B cell (primary cell): ENCODE measurements around the gene PRAMEF12. TPM values are rescaled to one million over a fixed set of nuclear protein-coding genes. Genes with fewer than 3 reads are reported as not detected.
"Not testable (repeated sequence)": the region's sequence is repeated elsewhere in the genome, so short reads cannot be mapped to it uniquely, and the experiment has no call there.

Experiments used
- ATAC-seq: fragments of 200-7000 bp; cut with Tn5 transposase; one replicate; pipeline ENCODE4 v1.10.0; 2021; ENCODE audit warnings: low read depth, mild to moderate bottlenecking, moderate number of reproducible peaks, moderate library complexity
- CTCF ChIA-PET: fragments of 350-600 bp; sonication (Branson Sonifier 250); formaldehyde crosslinking; loops from one replicate; lab custom pipeline; 2021; ENCODE audit warnings: antibody characterized with exemption, inconsistent platforms; lab: Charles Lee
- POLR2A ChIA-PET: fragments of 350-600 bp; sonication (Branson Sonifier 250); formaldehyde crosslinking; loops from one replicate; lab custom pipeline; 2021; ENCODE audit warnings: antibody characterized with exemption; lab: Charles Lee
- DNase-seq: peaks from one replicate; pipeline ENCODE4 v3.0.0; 2013
- H2AFZ ChIP-seq: 2 replicates; pipeline ENCODE4 v1.6.1; 2012; ENCODE audit warnings: mild to moderate bottlenecking, low read depth, low read length; ENCODE audit not compliant: insufficient read depth, poor library complexity, severe bottlenecking
- H3K27ac ChIP-seq, 2 donors: 1 replicate in 1 of 2; 2 replicates in 1 of 2; pipeline ENCODE4 v1.5.1; 2012 to 2013; ENCODE audit warnings: low read length in 2 of 2, mild to moderate bottlenecking in 2 of 2, moderate library complexity in 1 of 2
- H3K27me3 ChIP-seq, 4 experiments: fragments of 200-600 bp in 1 of 4; sonication (generic) in 1 of 4; replicated peaks in 1 of 4; 1 replicate in 2 of 4; 2 replicates in 2 of 4; pipeline versions ENCODE4 v1.6.1 to v1.7.0; 2013 to 2016; ENCODE audit warnings: low read length in 3 of 4, mild to moderate bottlenecking in 2 of 4, mixed read lengths in 1 of 4, moderate library complexity in 1 of 4; ENCODE audit not compliant: insufficient read depth in 4 of 4, control insufficient read depth in 3 of 4; ENCODE audit errors: control extremely low read depth in 1 of 4
- H3K36me3 ChIP-seq, 2 experiments: replicated peaks in 1 of 2; 1 replicate in 1 of 2; 2 replicates in 1 of 2; pipeline versions ENCODE4 v1.6.1 to v1.7.1; 2013; ENCODE audit warnings: low read length in 1 of 2; ENCODE audit not compliant: insufficient read depth in 2 of 2, control insufficient read depth in 1 of 2; ENCODE audit errors: control extremely low read depth in 1 of 2, extremely low read depth in 1 of 2
- H3K4me1 ChIP-seq, 2 donors: fragments of 200-600 bp in 1 of 2; sonication (generic) in 1 of 2; 1 replicate in 1 of 2; 2 replicates in 1 of 2; pipeline versions ENCODE4 v1.5.1 to v1.6.1; 2013 to 2017; ENCODE audit warnings: low read length in 2 of 2; ENCODE audit not compliant: control insufficient read depth in 2 of 2, insufficient read depth in 2 of 2
- H3K4me2 ChIP-seq: replicated peaks from 2 replicates; pipeline ENCODE3; 2012; ENCODE audit warnings: mild to moderate bottlenecking, low read depth, low read length; ENCODE audit not compliant: poor library complexity, severe bottlenecking
- H3K4me3 ChIP-seq, 5 experiments: fragments of 200-600 bp in 1 of 5; sonication (generic) in 1 of 5; 1 replicate in 3 of 5; 2 replicates in 2 of 5; pipeline versions ENCODE4 v1.5.1 to v1.7.0; 2011 to 2016; ENCODE audit warnings: low read length in 4 of 5, mild to moderate bottlenecking in 4 of 5, low read depth in 2 of 5, control low read depth in 1 of 5, moderate library complexity in 1 of 5; ENCODE audit not compliant: insufficient read depth in 1 of 5; ENCODE audit errors: control extremely low read depth in 1 of 5, extremely low read depth in 1 of 5
- H3K79me2 ChIP-seq: fragments of 200-600 bp; sonication (generic); one replicate; pipeline ENCODE4 v1.6.0; 2016; ENCODE audit warnings: low read length; ENCODE audit not compliant: control insufficient read depth, insufficient read depth
- H3K9ac ChIP-seq: fragments of 200-600 bp; sonication (generic); 2 replicates; pipeline ENCODE4 v1.6.1; 2017; ENCODE audit warnings: mild to moderate bottlenecking, low read length, moderate library complexity
- H3K9me3 ChIP-seq, 3 donors: one replicate each; pipeline versions ENCODE4 v1.6.1 to v1.7.1; 2013; ENCODE audit warnings: low read length in 2 of 3; ENCODE audit not compliant: control insufficient read depth in 2 of 3, insufficient read depth in 1 of 3; ENCODE audit errors: control extremely low read depth in 1 of 3
- H4K20me1 ChIP-seq: 2 replicates; pipeline ENCODE4 v1.6.0; 2012; ENCODE audit warnings: mild to moderate bottlenecking, low read length; ENCODE audit not compliant: insufficient read depth, control insufficient read depth, poor library complexity, severe bottlenecking
- H3K27ac Mint-ChIP-seq: one replicate; pipeline ENCODE4 v1.8.0; 2021; ENCODE audit warnings: mixed read lengths
- H3K27me3 Mint-ChIP-seq: one replicate; pipeline ENCODE4 v1.8.0; 2021; ENCODE audit warnings: mixed read lengths
- H3K4me1 Mint-ChIP-seq: one replicate; pipeline ENCODE4 v1.8.0; 2021; ENCODE audit warnings: mixed read lengths
- H3K4me3 Mint-ChIP-seq: one replicate; pipeline ENCODE4 v1.8.0; 2021; ENCODE audit warnings: mixed read lengths
- H3K9me3 Mint-ChIP-seq: one replicate; pipeline ENCODE4 v1.8.0; 2022; ENCODE audit warnings: mixed read lengths; ENCODE audit not compliant: insufficient read depth
- CTCF ChIP-seq: fragments of 200-600 bp; IDR thresholded peaks from one replicate; pipeline ENCODE4 v1.8.0; 2022; ENCODE audit warnings: antibody characterized with exemption, mild to moderate bottlenecking
- EZH2 ChIP-seq: IDR thresholded peaks from 2 replicates; pipeline ENCODE4 v1.6.1; 2012; ENCODE audit warnings: borderline replicate concordance, low read depth, mild to moderate bottlenecking, moderate library complexity, low read length; ENCODE audit not compliant: insufficient read depth, poor library complexity, severe bottlenecking
- WGBS: methylation state at CpG from one replicate; pipeline ENCODE4 v1.1.5; 2013; ENCODE audit warnings: missing lambda C conversion rate; ENCODE audit not compliant: insufficient coverage; 5-methylcytosine and 5-hydroxymethylcytosine counted together
- intact Hi-C: fragments of 100-400 bp; cut with micrococcal nuclease; formaldehyde crosslinking; loops from one replicate; pipeline ENCODE4 v1.10.0; 2022
- polyA plus RNA-seq: library from polyadenylated mRNA; depleted of rRNA; stranded (reverse); fragments of >200 nt; gene quantifications from 2 replicates; pipeline ENCODE4 v1.2.3, GENCODE V29; 2012
- total RNA-seq, 2 donors: library from RNA; stranded (reverse); fragments of 120-200 nt in 1 of 2; gene quantifications; 1 replicate in 1 of 2; 2 replicates in 1 of 2; pipeline versions ENCODE4 v1.2.3 to v1.2.4, GENCODE V29; 2013 to 2022

PRAMEF12 gene
- total and polyA plus RNA-seq, 2 donors (not counting 1 experiment from before 2014, with no cell fraction given), result not detected

GRCh38 chr1:12778061-12778460 lies 4.5 kb downstream of the PRAMEF12 start:
- CTCF ChIA-PET, result no interaction called here
- Histone ChIP-seq H3K4me1 (no peaks in the 10 kb centered on the region), H3K27ac (no peak overlapping the region), H2AFZ (no peak overlapping the region), H3K9me3 (peaks cover 0 to under 1% (median 0%) of the 10 kb centered on the region in 3 donors), H3K4me2 (no peak overlapping the region), H3K27me3 (peaks cover 0 to 5% (median 0%) of the 10 kb centered on the region in 4 experiments), H3K4me3 (no peak overlapping the region), H3K36me3 (no peaks in the 10 kb centered on the region), H3K79me2 (no peaks in the 10 kb centered on the region), H4K20me1 (no peaks in the 10 kb centered on the region), H3K9ac (no peak overlapping the region)
- DNase-seq (no peak), ATAC-seq (no peak)
- no peaks in the 10 kb centered on the region for H3K4me1 Mint-ChIP-seq
- peaks cover 12% of the 10 kb centered on the region for H3K27me3 Mint-ChIP-seq
- no peaks in the 10 kb centered on the region for H3K9me3 Mint-ChIP-seq
- TF ChIP-seq CTCF (no peak), EZH2 (no peak)
- no peak overlapping the region for H3K4me3 Mint-ChIP-seq
- intact Hi-C loops, result no loop called here
- 100% methylated on average over 2 of the region's 4 CpGs for WGBS
- POLR2A ChIA-PET, result no interaction called here
- no peak overlapping the region for H3K27ac Mint-ChIP-seq

DNA sequence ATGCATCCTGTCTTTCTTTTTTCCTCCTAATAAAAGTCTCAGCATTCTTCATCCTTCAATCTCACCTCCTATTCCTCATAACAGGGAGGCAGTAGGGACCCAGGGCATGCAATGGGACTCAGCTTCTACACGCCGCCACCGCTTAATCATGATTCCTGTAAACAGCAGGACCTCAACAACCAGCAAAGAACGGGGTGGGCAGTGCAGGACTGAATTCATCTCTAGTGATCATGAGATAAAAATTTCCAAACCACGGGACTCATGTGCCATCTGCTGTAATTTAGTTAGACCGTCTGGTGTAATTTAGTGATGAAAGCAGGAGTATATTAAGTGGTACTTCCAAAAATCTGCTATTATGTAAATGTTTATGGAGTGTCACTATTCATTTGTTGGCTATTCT lies 5.4 kb downstream of the PRAMEF12 start:
- ChIA-PET POLR2A (no interaction called here), CTCF (no interaction called here)
- H3K27ac Mint-ChIP-seq, result no peak overlapping the region
- H3K4me3 Mint-ChIP-seq, result no peak overlapping the region
- H3K4me2 ChIP-seq, result no peak overlapping the region
- no peaks in the 10 kb centered on the region for H3K79me2 ChIP-seq
- H3K4me3 ChIP-seq, result no peak overlapping the region
- TF ChIP-seq CTCF, result no peak
- TF ChIP-seq EZH2, result no peak
- WGBS, result 90% methylated on average over 4 of the region's 6 CpGs
- H3K9ac ChIP-seq, result no peak overlapping the region
- no peaks in the 10 kb centered on the region for H3K9me3 Mint-ChIP-seq
- no peak for DNase-seq
- intact Hi-C loops, result no loop called here
- no peaks in the 10 kb centered on the region for H3K4me1 ChIP-seq
- no peak overlapping the region for H2AFZ ChIP-seq
- H3K27ac ChIP-seq, result no peak overlapping the region
- ATAC-seq, result no peak
- no peaks in the 10 kb centered on the region for H3K36me3 ChIP-seq
- no peaks in the 10 kb centered on the region for H4K20me1 ChIP-seq
- H3K27me3 Mint-ChIP-seq, result peaks cover 10% of the 10 kb centered on the region
- peaks cover 0 to 5% (median 0%) of the 10 kb centered on the region in 4 experiments for H3K27me3 ChIP-seq
- no peaks in the 10 kb centered on the region for H3K4me1 Mint-ChIP-seq
- H3K9me3 ChIP-seq, result peaks cover 0 to 6% (median 0%) of the 10 kb centered on the region in 3 donors

GRCh38 chr1:12781488-12781887 lies 8.0 kb downstream of the PRAMEF12 start:
- H3K79me2 ChIP-seq, H3K36me3 ChIP-seq, intact Hi-C loops, H3K9ac ChIP-seq, H2AFZ ChIP-seq, ATAC-seq, POLR2A ChIA-PET, H3K4me3 ChIP-seq, H4K20me1 ChIP-seq, H3K4me1 Mint-ChIP-seq, H3K4me3 Mint-ChIP-seq, H3K9me3 Mint-ChIP-seq, H3K4me1 ChIP-seq, DNase-seq, H3K27me3 ChIP-seq, H3K4me2 ChIP-seq, CTCF ChIA-PET, H3K27ac Mint-ChIP-seq, H3K27ac ChIP-seq: not testable (repeated sequence)
- peaks cover 10% of the 10 kb centered on the region for H3K27me3 Mint-ChIP-seq
- peaks cover 0 to 13% (median 3%) of the 10 kb centered on the region in 3 donors for H3K9me3 ChIP-seq
- no CpG with 5 or more reads among the region's 5 CpGs for WGBS
